GM10248 (cell line): ENCODE results near the gene UBE2S.

ENCODE experiments used
- CTCF ChIA-PET: fragments of 300-600 bp; sonication (Branson Sonifier 250); formaldehyde crosslinking; extraction: SDS; loops from one replicate; lab custom pipeline; 2021; ENCODE audit warnings: antibody characterized with exemption; lab: Yijun Ruan, JAX
- POLR2A ChIA-PET: fragments of 350-650 bp; sonication (Branson Sonifier 250); formaldehyde crosslinking; extraction: SDS; loops from one replicate; lab custom pipeline; 2020; ENCODE audit warnings: antibody characterized with exemption; lab: Yijun Ruan, JAX
- DNase-seq: peaks from one replicate; pipeline ENCODE4 v3.0.0; 2012; ENCODE audit errors: extremely low spot score
- TF ChIP-seq, protein P1 (sequence below): IDR thresholded peaks from 2 replicates; pipeline ENCODE4 v1.5.1; 2012; ENCODE audit warnings: mild to moderate bottlenecking, low read depth; ENCODE audit errors: extremely low read depth, missing control alignments, control extremely low read depth

UBE2S gene

DNA sequence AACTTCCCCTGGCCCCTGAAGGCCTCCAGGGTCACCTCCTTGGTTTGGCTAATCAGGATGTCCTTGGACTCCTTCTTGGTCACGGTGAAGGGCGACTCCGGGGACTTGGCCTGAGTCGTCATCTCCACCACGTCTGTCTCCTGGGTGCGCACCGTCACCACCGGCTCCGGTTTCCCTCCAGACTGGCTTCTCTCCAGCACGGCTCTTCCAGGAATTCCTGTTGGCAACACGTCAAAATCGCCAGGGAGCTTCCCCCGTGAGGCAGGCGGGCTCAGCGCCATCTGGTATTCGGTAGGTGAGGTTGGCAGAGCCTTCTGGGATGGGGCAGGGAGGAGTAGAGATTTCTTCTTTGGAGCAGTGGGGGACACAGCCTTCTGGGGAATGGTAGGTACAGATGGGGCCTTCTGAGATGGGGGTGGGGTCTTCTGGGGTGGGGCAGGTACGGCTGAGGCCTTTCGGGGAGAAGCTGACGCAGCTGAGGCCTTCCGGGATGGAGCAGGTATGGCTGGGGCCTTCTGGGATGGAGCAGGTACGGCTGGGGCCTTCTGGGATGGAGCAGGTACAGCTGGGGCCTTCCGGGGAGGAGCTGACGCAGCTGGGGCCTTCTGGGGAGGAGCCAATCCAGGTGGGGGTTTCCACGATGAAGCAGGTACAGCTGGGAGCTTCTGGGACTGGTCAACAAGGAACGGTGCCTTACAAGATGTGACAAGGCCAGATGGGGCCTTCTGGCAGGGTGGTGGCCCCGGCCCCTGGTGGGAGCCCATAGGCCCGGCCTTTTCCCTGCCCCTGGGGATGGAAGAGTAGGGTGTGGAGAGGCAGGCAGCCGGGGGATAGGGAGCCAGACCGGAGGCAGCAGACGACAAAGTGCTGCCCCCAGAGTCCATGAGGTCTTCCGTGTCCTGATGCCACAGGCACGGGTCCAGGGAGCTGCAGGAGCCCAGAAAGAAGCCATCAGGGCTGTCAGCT lies 48.4 kb downstream of the UBE2S start:
- CTCF ChIA-PET: interaction anchor here (0.9 to 1.2 kb wide), 4 partner anchors 10 to 68 kb away, joined by 3 read pairs; no protein-coding TSS in a partner anchor
- POLR2A ChIA-PET: interaction anchor here (0.6 kb wide), 1 partner anchor 902 kb away, joined by 4 read pairs; no protein-coding TSS in a partner anchor
- TF ChIP-seq, protein P1, sequence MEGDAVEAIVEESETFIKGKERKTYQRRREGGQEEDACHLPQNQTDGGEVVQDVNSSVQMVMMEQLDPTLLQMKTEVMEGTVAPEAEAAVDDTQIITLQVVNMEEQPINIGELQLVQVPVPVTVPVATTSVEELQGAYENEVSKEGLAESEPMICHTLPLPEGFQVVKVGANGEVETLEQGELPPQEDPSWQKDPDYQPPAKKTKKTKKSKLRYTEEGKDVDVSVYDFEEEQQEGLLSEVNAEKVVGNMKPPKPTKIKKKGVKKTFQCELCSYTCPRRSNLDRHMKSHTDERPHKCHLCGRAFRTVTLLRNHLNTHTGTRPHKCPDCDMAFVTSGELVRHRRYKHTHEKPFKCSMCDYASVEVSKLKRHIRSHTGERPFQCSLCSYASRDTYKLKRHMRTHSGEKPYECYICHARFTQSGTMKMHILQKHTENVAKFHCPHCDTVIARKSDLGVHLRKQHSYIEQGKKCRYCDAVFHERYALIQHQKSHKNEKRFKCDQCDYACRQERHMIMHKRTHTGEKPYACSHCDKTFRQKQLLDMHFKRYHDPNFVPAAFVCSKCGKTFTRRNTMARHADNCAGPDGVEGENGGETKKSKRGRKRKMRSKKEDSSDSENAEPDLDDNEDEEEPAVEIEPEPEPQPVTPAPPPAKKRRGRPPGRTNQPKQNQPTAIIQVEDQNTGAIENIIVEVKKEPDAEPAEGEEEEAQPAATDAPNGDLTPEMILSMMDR: no peak

DNA sequence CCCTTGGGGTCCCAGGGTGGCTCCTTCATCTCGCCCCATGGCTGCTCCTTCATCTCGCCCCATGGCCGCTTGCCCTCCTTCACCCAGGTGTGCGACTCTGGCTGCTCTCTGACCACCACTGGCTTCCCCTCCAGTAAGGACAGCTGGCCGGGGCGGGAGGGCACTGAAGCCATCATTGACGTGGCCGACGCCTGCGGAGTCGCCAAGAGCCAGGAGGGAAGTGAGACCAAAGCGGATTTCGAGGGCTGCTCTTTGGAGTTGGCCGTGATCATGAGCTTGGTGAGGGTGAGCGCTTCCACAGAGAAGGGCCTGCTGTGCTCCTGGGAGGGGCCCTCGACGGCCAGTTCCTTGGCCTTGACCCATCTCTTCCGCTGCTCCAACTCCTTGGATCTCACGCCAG lies 49.1 kb downstream of the UBE2S start:
- ChIA-PET POLR2A (interaction anchor here (0.6 kb wide), 1 partner anchor 902 kb away, joined by 4 read pairs; no protein-coding TSS in a partner anchor), CTCF (interaction anchor here (1.2 kb wide), 1 partner anchor 9 kb away, joined by 3 read pairs; no protein-coding TSS in a partner anchor)
- TF ChIP-seq, protein P1: no peak
- no peak for DNase-seq

More for the DNA sequence above, 48.4 kb downstream of the UBE2S start:
- no peak for DNase-seq

DNA sequence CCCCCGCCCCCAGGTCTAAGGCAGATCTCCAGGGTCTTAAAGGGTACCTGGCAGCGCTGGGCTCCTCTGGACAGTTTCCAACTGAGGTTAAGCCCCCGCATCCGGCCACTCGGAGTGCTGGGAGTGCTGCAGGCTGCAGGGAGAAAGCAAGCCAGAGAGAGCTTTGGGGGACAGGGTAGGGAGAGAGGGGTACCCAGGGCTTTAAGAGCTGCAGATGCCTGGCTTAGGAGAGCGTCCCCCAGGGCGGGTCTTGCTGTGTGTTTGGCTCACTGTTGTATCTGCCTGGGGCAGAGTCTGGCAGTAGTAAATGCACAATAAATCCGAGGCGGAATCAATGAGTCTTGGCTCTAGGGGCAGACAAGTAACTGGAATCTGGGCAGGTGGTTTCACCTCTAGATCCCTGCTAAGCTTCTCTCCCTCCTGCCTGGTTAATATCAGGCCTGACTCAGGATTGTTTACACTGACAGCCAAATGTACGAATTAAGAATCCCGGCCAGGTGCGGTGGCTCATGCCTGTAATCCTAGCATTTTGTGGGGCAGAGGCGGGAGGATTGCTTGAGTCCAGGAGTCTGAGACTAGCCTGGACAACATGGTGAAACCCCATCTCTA lies 52.3 kb downstream of the UBE2S start:
- ChIA-PET CTCF (no interaction called here), POLR2A (no interaction called here)
- DNase-seq: no peak
- TF ChIP-seq, protein P1: no peak

DNA sequence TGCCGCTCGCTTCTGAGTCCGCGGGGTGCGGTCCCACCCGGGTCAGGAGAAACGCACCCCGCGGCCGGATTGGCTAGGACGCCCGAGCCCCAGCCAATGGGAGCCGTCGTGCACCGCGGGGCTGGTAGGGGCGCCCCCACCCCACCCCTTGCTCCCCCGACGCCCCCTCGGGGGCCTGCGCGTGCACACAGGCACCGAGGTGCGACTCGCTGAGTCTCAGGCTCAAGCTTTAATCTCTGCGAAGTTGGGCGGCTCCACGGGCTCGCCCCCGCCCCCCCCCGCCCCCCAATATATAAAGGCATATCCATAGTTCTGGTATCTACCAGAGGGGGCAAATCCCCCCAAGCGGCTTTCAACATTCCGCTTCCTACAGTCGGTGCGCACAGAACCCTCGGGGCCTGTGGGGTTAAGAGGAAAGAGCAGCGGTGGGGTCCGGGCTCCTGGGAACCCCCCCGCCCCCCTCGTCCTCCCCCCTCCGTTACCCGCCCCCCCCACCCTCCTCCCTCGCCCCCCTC lies 52.8 kb downstream of the UBE2S start, which contains the start of gene COX6B2:
COX6B2 (minus strand) TSS at position 22 of the 515 bp plus-strand sequence. CDS start 198 bp downstream, outside the sequence.
- DNase-seq: no peak
- ChIA-PET CTCF (no interaction called here), POLR2A (no interaction called here)

DNA sequence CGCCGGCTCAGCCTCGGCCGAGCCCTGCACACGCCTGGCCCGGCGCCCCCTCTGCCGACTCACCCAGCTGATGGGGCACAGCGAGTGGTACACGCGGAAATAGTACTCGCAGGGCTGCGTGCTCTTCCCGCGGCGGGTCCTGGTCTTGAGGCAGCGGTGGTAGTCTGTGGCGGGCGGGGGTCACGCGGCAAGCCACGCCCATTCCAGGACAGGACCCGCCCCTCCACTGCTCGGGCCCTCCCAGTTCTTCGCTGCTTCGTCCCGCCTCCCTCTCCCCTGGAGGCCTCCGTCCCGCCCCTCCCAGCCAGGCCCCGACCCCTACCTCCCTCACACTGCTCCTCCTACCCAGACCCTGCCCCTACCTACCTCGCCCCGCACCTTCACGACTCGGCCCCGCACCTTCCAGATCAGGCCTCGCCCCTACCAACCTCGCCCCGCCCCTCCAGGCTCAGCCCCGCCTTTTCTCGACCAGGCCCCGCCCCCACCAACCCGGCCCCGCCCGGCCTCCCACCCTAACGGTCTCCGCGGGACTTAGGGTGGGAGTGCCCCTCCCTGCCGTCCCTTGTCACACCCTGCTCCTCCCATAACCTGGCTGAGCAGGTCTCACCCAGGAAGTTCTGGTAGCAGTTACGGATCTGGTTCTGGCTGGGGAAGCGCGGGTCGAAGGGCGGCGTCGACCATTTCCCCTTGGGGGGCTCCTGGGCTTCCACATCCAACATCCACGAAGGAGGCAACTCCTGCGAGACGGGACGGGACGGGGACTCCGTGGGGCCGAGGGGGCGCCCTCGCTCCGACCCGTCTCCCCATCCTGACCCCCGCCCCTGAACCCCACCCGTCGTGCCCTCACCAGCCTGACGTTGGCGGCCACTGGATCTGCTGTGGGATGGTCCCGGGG lies 53.5 kb downstream of the UBE2S start:
- DNase-seq: peak; percentile 86
- ChIA-PET CTCF (no interaction called here), POLR2A (no interaction called here)

More for the DNA sequence above, 52.8 kb downstream of the UBE2S start, which contains the start of gene COX6B2:
- TF ChIP-seq, protein P1: no peak

More for the DNA sequence above, 53.5 kb downstream of the UBE2S start:
- TF ChIP-seq, protein P1: no peak
